GM18498 (cell line): ENCODE data around the gene SEZ6L.

Experiments
- ATAC-seq: cut with Tn5 transposase; IDR thresholded peaks from one replicate; pipeline ENCODE4 v1.9.1; 2021; ENCODE audit warnings: mild to moderate bottlenecking, moderate library complexity; ENCODE audit not compliant: unreplicated experiment

SEZ6L gene

DNA sequence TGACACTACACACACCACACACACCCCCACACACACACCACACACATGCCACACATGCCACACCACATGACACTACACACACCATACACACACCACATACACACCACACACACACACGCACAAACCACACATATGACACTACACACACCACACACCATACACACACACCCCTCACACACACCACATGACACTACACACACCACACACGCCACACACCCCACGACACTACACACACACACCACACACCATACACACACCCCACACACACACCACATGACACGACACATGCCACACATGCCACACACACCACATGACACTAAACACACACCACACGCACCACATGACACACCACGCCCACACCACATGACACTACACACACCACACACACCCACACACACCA is 158.0 kb downstream of the SEZ6L start:
- no peak for ATAC-seq

DNA sequence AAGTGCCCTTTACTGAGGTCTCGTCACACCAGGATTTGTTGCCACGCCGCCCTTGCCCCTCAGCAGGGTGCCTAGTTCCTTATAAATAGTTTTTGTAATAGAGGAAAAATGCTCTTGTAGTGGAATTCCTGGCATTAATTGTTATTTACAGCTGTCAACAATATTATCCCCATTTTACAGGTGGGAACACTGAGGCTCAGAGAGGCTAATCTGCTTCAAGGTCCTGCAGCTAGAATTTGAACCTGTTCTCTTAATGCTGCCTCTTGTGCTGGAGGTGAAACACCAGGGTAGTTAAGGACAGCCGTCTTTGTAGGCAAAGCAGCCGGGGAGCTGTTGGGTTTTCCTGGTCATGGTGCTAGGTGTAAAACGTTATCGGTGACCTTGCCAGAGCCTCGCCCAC is 159.0 kb downstream of the SEZ6L start:
- ATAC-seq, result no peak

DNA sequence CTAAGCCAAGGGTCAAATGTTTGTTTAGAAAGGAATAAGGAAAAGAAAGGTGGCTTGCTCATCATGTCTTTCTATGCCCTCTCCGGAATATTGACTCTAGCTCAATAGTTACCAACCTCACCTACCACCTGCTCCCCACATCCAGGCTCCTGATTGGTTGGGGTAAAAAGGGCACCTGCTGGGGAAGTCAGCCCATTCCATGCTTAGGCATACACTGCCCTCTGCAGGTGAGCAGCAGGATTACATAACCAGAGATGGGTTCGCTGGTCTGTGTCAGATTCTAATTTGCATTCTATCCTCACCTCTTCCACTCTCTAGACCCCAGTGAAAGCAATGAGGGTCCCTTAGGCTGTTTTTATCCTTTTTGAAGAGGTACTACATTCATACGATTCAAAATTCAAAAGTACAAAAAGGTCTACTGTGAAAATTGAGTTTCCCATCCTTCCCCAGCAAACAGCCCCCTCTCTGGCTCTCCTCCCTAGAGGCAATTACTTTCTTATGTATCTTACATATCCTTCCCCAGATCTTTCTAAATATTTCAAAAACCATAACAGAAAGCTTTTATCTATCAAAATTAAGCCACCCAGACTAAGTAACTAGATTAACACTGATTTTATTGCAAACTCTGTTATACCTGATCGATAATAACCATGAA is 161.8 kb downstream of the SEZ6L start:
- ATAC-seq, result no peak

DNA sequence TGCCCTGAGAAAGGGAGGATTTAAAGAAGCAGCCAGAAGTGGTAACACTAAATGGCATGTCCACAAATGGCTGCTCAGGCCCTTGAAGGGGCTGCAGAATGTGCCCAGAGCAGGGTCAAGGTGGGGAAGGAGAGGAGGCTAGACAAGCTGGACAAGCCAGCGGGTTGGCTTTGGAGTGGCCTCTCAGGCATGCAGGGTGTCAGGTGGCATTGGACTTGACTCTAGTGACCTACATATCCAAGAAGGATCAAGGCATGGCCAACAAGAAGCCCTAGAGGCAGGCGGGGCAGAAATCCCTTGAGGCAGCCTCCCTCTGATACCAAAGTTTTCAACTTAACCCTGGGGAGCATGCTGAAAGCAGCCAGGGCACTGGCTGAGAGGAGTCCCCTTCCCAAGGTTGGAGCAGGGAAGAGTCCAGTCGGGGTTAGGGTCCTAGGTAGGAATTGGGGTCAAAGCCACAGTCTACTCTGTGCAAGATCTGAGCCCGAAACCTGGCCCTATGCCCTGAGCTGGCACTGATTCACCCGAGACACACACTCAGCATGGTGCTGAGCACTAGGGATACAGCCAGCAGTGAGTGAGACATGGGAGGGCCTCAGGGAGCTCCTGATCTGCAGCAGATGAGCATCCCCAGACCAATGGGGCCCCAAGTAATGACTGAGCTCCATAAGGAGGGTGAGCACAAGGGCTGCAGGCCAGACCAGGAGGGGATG is 164.0 kb downstream of the SEZ6L start:
- no peak for ATAC-seq

DNA sequence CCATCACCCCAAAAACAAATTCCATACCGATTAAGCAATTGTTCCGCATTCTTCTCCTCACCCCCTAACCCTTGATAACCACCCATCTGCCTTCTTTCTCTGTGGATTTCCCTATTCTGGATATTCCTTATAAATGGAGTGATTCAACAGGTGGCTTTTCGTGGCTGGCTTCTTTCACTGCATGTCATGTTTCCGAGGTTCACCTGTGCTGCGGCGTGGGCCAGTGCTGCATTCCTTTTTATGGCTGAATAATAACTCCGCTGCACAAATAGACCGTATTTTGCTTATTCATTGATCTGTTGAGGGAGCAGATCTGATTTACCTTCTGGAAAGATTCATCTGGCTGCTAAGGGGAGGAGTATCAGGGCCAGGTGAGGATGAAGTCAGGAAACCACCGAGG is 165.0 kb downstream of the SEZ6L start:
- no peak for ATAC-seq

DNA sequence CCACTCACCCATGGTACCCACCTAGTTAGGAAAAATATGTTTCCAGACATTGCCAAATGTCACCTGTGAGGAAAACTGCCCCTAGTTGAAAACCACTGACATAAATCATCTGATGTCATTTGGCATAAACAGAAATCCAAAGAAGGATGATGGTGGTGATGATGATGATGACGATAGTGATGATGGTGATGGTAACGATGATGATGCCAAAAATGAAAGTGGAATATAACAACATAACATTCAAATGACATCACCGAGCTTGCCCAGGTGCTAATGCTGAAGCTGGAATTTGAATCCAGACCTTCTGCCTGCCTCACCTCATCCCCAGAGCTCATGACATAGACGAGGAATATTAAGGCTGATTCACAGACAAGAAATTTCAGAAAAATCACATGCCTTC is 167.5 kb downstream of the SEZ6L start:
- no peak for ATAC-seq

DNA sequence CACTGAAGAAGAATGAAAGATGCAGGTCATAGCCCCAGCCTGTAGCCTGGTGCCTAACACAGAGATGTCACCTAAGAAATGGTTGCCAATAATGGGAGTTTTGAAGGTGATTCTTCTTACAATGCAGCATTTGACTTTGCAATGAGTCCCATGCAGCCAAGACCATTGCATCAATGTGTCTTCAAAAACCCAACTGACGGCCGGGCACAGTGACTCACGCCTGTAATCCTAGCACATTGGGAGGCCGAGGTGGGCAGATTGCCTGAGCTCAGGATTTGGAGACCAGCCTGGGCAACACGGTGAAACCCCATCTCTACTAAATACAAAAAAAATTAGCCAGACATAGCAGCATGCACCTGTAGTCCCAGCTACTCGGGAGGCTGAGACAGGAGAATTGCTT is 170.5 kb downstream of the SEZ6L start:
- no peak for ATAC-seq

DNA sequence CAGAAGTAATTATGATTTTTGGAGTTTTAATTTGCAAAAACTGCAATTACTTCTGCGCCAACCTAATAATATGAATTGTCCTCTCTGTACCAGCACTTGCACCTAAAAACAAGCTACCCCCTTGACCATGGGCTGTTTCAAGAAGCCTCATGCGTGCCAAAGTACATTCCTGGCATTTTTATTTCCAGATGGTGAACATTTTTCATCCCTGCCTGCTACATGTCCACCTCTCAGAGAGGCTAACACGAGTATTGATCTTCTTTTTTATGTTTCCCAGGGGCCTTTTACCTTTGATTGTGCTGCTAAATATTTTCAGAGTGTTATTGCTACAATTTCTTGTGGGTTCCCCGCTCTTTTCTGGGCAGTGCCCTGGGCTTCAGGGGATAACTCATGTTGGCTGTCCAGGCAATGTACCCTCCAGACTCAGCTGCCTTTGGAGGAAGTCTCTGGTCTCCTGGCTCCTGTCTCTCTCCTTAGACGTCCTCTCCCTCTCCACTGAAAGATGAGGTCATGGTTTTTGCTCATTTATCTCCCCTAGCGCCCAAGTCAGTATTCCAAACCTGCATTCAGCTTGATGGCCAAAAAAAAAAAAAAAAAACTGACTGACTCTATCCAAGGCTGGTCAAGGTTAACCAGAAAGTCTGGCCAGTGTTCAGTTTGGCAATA is 173.6 kb downstream of the SEZ6L start:
- no peak for ATAC-seq

DNA sequence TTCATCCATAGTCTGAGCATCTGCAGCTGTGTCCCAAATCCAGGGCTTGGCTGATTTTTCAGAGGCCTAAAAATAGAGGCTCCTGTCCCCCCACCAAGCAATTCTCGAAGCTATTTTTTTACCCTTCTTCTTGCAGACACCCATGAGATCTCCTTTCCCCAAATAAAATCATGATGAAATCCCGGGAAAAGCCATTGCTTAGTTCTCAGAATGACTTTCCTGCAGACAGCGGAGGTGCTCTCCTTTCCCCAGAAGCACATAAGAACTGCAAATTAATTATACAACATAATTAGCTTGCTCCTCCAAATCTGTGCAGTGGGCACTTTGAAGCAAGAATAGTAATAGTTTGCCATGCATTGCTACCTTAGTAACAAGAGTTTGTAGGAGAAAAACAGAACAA is 176.2 kb downstream of the SEZ6L start:
- no peak for ATAC-seq

DNA sequence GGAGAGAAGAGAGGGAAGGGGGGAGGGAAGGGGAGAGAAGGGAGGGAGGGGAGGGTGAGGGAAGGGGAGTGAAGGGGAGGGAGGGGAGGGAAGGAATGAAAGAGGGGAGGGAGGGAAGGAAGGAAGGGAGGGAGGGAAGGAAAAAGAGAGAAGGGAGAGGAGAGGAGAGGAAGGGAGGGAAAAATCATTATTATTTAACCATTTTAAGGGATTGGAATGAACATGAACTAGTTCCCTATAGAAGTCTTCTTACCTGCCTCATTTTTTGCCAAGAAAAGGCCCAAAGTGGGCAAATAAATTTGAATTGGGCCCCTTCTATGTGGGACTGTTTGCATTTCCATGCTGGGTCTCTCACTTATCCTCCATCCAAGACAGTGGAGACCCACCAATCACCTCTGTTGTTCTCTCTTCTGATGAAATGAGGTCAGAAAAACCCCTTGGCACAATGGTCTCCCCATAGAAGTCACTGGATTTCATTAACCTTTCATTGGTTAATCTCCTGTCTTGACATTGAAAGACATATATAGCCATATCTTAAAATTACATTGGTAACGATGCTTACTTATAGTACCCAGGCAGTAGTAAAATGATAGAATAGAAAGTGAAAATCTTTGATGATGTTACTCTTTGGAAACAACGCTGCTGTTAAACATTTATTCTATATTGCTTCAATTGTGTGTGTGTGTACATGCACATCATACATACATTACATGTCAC is 179.7 kb downstream of the SEZ6L start:
- no peak for ATAC-seq

DNA sequence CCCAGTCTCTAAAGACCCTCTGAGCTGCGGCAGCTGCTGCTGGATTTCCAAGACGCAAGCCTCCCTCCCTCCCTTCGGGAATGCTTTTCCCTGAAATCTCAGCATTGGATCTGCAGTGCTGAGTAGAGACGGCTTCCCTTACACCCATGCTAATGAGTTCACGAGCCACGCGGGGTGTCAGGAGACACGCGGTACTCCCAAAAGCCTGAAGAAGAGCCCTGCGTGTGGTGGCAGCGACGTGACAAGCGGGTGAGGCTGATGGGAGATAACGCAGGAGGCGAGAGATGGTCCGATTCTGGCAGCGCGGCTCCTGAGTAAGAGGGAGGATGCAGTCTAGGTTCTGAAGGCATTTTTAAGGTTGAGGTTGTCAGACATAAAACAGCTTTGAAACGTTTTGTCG is 185.4 kb downstream of the SEZ6L start:
- ATAC-seq, result no peak

DNA sequence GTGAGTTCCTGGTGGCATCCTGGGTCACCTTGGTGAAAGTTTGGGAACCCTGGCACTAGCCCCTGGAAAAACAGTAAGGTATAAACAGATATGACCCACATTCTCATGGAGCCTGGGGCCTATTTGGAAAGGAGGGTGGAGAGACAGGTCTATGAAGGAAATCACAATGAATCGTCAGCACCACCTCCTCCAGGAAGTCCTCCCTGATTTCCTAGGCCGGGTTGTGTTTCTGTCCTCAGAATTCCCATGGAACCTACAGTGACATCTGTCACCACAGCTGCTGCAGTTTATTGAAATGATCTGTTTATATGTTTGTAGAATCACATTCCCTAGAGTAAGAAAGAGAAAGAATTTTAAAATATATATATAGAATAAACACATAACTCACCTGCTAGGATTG is 188.0 kb downstream of the SEZ6L start:
- no peak for ATAC-seq

DNA sequence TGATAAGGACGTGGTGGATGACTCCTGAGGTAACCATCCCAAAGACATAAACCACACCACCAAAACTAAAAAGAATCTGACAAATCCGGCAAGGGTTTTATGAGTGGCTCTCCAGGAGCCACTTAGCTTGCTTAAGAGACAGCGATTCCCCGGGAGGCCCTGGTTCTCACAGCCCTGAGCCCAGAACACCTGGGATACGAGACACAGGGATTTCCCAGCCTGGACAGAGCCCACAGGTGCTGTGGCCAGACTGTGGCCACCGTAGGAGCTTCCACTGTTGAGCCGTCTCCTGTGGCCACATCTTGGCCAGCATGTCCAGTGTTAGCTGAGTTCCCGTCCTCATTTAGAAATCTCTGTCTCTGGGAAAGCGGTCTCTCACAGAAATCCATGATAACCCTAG is 188.6 kb downstream of the SEZ6L start:
- ATAC-seq, result no peak

DNA sequence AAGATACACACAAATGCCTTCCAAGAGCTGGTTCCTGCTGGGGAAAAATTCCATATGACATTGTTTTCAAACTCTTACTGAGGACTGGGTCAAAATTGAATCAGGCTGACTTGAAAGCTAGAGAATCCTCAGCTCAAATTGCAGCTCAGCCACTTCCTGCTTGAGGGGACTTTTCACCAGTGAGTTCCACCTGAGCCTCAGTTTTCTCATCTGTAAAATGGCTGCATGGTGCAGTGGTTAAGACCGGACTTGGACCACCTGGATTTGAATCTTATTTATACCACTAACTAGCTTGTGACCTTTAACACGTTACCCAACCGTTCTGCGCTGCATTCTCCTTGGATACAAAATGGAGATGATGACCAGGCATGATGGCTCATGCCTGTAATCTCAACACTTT is 189.9 kb downstream of the SEZ6L start:
- ATAC-seq, result no peak

DNA sequence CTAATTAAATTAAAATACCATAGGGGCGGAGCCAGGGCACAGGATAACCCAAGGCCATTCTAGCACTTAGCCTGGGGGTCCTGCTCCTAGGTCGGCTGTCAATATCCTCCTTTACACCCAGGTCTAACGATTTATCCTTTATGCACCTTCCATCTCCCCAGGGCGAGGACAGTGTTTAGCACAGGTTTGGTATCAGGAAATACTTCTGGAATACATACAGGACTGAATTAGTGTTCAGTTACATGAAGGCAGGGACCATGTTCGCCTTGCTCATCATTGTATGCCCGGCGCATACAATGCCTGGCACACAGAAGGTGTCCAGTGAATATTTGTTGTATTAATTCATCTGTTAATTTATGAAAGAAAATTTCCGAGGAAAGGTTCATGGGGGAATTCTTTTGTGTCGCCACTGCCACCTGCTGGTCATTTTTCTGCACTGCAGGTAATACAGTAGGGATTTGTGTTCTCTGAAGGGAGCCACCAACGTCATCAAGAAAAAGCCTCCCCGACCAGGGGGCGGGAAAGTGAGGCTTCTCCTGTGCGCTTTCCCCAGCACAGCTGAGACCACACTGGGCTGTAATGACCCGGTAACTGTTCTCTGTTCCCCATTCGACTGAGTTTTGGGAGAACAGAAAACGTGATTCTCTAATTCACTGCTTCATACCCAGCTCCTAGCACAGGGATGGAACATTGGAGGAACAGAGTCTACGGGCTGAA is 191.1 kb downstream of the SEZ6L start:
- ATAC-seq, result no peak

DNA sequence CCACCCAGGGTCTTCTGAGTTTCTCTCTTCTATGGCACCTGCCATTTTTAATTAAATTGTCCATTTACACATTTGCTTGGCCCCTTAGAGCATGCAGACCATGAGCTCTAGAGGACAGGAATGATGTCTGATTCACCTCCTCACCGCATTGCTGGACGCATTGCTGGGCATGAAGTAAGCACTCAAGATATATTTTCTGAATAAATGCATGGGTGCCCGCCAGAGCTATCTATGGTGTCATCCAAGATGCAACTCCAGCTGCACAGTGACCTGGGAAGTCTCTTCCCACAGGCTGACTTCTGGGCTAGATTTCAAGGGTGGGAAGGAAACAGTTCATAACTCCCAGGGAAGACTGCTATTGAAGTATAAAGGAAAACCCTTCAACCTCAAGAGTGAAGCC is 193.2 kb downstream of the SEZ6L start:
- no peak for ATAC-seq

DNA sequence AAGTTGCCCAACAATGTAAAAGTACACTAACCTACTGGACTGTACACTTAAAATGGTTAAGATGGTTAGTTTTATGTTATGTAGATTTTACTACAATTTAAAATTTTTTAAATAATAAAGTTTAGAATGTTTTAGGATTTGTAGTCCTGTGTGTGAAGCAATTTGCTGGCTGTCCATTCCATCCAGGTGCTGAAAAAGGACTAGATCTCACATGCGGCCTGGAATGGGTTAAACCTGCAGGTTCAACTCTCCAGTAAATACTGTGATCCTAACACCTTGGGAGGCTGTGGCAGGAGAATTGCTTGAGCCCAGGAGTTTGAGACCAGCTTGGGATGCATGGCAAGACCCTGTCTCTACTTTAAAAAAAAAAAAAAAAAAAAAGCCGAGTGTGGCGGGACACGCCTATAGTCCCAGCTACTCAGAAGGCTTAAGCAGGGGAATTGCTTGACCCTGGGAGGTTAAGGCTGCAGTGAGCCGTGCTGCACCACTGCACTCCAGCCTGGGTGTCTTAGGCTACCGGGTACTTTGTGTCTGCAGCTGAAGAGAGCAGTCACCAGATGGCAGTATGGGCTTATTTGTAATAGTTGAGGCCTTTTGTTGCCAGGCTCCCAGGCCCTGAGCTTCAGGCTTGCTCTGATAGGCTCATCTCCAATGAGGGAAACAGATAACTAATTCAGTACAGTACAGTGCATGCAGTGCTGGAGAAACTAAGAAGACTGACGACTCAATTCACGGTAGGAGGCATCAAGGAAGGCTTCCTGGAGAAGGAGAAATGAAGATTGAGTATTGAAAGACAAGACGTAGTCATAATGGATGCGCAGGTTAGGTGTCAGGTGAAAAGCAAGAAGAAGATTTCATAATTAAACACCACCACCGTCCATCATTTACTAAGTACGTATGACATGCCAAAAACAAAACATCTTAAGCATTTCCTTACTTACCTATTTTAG is 195.1 kb downstream of the SEZ6L start:
- peak; percentile 69 for ATAC-seq

DNA sequence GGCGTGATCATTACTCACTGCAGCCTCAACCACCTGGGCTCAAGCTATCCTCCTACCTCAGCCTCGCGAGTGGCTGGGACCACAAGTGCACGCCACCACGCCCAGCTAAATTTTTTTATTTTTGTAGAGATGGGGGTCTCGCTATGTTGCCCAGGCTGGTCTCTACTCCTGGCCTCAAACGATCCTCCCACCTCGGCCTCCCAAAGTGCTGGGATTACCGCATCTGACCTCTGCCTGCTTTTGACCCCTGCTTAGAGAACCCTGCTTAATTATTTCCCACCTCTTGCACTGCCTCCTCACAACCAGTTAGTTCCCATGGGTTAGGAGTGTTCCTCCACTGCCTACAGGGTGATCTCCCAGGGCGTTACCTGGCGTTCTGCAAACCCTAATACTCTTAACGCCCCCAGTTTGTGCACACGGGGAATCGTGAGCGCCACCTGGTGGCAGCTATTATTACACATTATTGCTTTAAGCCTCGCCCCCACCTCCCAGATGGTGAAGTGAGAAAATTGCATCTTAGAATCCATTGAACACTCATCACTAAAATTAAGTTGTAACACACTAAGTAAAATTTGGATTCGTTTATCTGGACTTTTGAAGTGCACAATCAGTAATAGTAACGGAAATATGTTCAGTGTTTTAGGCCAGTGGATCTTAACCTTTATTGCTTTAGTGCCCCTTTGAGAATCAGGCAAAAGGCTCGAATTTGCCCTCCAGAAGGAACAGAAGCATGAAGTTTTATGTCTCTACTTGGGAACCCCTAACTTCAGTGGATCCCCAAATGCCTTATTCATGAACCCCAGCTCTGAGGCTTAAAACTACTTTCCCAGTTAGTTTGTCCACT is 198.4 kb downstream of the SEZ6L start:
- ATAC-seq, result no peak

DNA sequence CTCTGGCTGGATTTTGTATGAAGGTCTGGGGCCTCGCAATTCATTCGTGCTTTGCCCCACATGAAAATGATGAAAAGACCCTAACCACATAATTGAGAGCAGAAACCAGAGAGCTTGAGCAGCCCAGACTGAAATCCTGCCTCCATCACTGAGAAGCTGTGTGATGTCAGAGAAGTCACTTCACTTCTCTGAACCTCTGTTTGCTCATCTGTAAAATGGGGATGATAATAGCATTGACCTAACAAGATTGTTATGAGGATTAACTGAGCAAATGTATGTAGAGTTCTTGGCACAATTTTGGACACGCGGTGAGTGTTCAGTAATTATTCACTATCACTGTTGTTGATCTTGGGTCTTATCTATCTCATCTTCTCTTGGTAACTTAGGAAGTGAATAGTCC is 203.6 kb downstream of the SEZ6L start:
- ATAC-seq, result no peak
